Activated naive CD4-positive, alpha-beta T cell treated with anti-CD3 and anti-CD28 coated beads, Interleukin-2, amount 10 ng/mL, durations not matched to agents 7 days and 5 days (primary cell): ENCODE measurements around the gene GRIP2.

ENCODE experiments used
- CTCF ChIA-PET: fragments of 350-600 bp; sonication (Branson Sonifier 250); formaldehyde crosslinking; loops from one replicate; lab custom pipeline; 2021; ENCODE audit warnings: antibody characterized with exemption; lab: Charles Lee
- DNase-seq: peaks from one replicate; pipeline ENCODE4 v3.0.0-alpha.2; 2020
- H3K27ac Mint-ChIP-seq: one replicate; pipeline ENCODE4 v1.8.0; 2021; ENCODE audit warnings: mild to moderate bottlenecking, moderate library complexity, mixed read lengths
- H3K27me3 Mint-ChIP-seq: one replicate; pipeline ENCODE4 v1.8.0; 2021; ENCODE audit warnings: mild to moderate bottlenecking, mixed read lengths
- H3K36me3 Mint-ChIP-seq: one replicate; pipeline ENCODE4 v1.8.0; 2021; ENCODE audit warnings: mixed read lengths
- H3K4me1 Mint-ChIP-seq: one replicate; pipeline ENCODE4 v1.8.0; 2021; ENCODE audit warnings: mixed read lengths
- H3K4me3 Mint-ChIP-seq: one replicate; pipeline ENCODE4 v1.8.0; 2021; ENCODE audit warnings: mild to moderate bottlenecking, moderate library complexity, mixed read lengths
- H3K9me3 Mint-ChIP-seq: one replicate; pipeline ENCODE4 v1.8.0; 2021; ENCODE audit warnings: mixed read lengths

Gene GRIP2

DNA sequence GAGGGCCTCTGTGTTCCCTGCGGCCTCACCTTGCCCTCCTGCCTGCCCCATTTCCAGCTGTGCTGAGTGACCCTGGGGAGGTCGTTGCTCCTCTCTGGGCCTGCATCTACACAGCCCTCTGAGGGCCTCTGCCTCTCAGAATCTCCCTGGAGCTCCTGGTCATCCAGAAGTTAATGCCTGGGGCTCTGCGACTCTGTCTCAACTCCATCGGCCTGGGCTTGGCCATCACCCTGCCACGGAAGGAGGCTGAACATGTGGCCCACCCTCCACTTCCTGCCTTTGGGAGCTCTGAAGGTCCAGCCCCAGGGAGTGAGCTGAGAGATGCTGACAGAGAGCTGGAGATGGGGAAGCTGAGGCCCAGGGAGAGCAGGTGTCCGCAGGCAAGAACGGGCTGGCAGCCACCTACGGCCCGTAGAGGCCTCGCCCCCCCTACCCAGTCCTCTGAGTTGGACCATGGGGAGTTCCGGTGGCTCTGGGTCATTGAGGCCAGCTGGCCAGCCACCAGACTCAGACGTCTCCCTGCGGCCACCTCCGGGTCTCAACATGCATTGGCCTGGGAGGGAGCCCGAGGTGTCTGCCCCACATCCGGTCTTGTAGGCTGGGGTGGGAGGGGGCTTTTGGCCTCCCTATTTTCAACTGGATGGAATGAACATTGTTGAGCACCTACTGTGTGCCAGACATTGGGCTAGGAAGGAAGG is 34.2 kb downstream of the GRIP2 start:
- DNase-seq, result no peak
- H3K4me1 Mint-ChIP-seq, result no peaks in the 10 kb centered on the region
- no peak overlapping the region for H3K4me3 Mint-ChIP-seq
- no peaks in the 10 kb centered on the region for H3K36me3 Mint-ChIP-seq
- peaks cover 8% of the 10 kb centered on the region for H3K9me3 Mint-ChIP-seq
- peaks cover 16% of the 10 kb centered on the region for H3K27me3 Mint-ChIP-seq
- CTCF ChIA-PET, result interaction anchor here (1.2 kb wide), 1 partner anchor 415 kb away, joined by 5 read pairs; no protein-coding TSS in a partner anchor
- H3K27ac Mint-ChIP-seq, result no peak overlapping the region

DNA sequence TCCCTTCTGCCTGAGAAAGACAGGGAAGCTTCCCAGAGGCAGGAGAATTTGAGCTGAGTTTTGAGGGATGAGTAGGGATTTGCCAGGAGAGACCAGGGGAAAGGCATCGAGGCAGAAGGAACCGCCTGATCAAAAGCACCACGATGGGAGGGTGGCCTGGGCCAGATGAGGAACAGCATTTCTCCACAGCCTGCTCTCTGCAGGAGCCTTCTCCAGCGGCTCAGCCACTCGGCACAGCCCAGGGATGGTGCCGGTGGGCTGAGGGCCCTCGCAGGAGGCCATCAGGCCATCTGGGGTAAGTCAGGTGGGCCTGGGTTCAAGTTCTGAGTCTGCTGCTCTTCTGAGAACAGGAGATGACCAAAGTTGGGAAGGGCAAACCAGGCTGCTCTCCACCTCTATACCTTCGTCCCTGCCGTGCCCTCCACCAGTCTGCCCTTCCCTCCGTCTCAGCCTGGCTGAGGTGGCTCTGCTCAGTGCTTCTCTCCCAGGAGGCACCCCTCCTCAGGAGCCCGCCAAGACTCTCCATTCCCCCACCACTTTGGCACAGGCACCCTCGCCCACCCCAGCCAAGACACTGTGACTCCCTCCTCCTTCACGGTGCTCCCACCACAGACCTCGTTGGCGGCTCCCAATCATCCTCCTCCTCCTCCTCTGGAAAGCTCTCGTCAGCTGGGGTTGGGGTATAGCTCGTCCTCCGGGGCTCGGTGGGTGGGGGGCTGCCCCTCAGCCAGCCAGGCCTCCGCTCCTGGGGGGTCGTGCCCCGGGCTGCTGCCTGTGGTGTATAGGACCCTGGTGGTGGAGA is 34.9 kb downstream of the GRIP2 start:
- CTCF ChIA-PET, result interaction anchor here (1.2 kb wide), 1 partner anchor 416 kb away, joined by 5 read pairs; no protein-coding TSS in a partner anchor
- DNase-seq, result no peak
- Mint-ChIP-seq H3K4me1 (no peaks in the 10 kb centered on the region), H3K4me3 (no peak overlapping the region), H3K27me3 (peaks cover 16% of the 10 kb centered on the region), H3K27ac (no peak overlapping the region), H3K9me3 (peaks cover 9% of the 10 kb centered on the region), H3K36me3 (no peaks in the 10 kb centered on the region)

DNA sequence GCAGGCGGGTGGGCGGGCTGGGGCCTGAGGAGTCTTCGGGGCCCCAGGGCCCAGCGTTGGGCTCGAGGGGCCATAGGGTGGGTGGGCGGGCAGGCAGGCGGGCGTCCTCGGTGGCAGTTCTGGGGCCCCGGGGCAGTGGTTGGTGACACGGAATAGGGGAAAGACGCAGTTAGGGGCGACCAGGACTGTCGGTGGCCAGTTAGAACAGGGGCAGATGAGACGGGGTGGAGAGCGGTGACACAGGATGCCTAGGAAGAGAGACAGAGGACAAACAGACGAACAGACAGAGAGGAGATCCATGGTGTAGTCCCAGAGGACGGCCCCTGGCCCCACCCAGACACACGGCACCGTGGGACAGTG is 36.5 kb downstream of the GRIP2 start:
- CTCF ChIA-PET, result no interaction called here
- DNase-seq, result no peak
- H3K4me3 Mint-ChIP-seq, result no peak overlapping the region
- no peaks in the 10 kb centered on the region for H3K4me1 Mint-ChIP-seq
- H3K36me3 Mint-ChIP-seq, result no peaks in the 10 kb centered on the region
- H3K27me3 Mint-ChIP-seq, result peaks cover 19% of the 10 kb centered on the region
- no peak overlapping the region for H3K27ac Mint-ChIP-seq
- peaks cover 9% of the 10 kb centered on the region for H3K9me3 Mint-ChIP-seq

DNA sequence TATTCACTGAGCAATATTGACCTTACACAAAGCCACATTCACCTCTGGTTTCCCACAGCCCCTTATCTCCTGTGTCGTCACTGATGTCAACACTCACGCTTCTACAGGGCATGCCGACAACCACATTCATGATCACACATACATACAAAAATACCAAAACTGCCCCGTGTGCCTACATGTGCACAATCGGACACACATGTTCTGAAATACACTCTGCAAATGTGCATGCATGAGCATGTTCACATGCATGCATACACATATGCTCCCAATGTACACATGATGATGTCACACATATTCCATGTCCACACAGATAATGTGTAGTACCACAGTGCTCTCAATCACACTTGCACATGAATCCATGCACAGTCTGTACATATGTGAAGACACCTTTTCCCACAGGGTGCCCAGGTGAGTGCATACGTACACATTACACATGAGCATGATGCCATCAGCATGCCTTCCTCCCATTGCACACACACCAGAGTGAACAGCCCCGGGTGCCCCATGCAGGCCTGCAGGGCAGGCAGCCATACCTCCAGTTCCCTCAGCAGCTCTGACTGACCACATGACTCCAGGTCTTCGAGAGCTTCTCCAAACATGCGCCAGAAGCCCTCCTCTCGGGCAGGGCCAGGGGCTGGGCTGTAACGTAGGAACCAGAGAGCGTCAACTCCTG is 37.0 kb downstream of the GRIP2 start:
- CTCF ChIA-PET, result interaction anchor here (0.7 kb wide), 3 partner anchors 19 to 88 kb away, joined by 3 to 6 read pairs (median 4); no protein-coding TSS in a partner anchor
- H3K4me3 Mint-ChIP-seq, result no peak overlapping the region
- no peak overlapping the region for H3K27ac Mint-ChIP-seq
- no peaks in the 10 kb centered on the region for H3K4me1 Mint-ChIP-seq
- peaks cover 9% of the 10 kb centered on the region for H3K9me3 Mint-ChIP-seq
- no peaks in the 10 kb centered on the region for H3K36me3 Mint-ChIP-seq
- peaks cover 15% of the 10 kb centered on the region for H3K27me3 Mint-ChIP-seq
- DNase-seq, result no peak

DNA sequence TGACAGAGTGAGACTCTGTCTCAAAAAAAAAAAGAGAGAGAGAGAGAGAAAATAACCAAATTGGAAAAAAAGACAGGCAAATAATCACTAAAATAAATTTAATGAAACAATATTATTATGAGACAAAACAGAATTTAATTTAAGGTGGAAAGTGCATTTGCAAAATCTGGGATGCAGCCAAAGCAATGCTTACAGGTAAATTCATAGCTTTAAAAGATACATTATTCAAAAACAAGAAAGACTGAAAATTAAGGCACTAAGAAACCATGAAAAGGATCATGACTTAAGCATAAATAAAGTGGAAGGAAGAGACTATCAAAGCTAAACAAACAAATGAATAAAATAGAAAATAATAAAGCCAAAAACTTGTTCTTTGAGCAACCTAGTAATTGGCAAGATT is 37.7 kb downstream of the GRIP2 start:
- no peak for DNase-seq
- Mint-ChIP-seq H3K4me1 (no peaks in the 10 kb centered on the region), H3K9me3 (peaks cover 9% of the 10 kb centered on the region), H3K36me3 (no peaks in the 10 kb centered on the region), H3K27ac (no peak overlapping the region), H3K27me3 (peaks cover 17% of the 10 kb centered on the region), H3K4me3 (no peak overlapping the region)
- CTCF ChIA-PET, result interaction anchor here (0.7 kb wide), 3 partner anchors 20 to 89 kb away, joined by 3 to 6 read pairs (median 4); no protein-coding TSS in a partner anchor

DNA sequence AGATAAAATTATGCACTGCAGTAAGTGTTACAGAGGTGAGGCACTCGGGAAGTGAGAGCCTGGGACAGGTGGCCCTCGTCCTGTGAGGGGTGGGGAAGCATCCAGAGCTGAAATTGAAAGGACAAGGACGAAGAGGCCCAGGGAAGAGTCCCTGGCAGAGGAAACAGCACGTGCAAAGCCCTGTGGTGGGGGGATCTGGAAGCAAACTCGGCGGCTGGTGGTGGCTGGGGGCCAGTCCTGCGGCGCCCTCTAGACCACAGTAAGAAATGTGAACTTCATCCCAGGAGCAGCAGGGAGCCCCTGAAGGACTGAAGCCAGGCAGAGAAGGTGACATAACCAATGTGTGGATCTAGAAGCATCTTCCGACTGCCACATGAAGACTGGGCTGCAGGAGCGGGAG is 42.8 kb downstream of the GRIP2 start:
- Mint-ChIP-seq H3K4me3 (no peak overlapping the region), H3K27ac (no peak overlapping the region), H3K9me3 (peaks cover 2% of the 10 kb centered on the region), H3K36me3 (no peaks in the 10 kb centered on the region), H3K27me3 (peaks cover 15% of the 10 kb centered on the region), H3K4me1 (no peaks in the 10 kb centered on the region)
- CTCF ChIA-PET, result no interaction called here
- no peak for DNase-seq

DNA sequence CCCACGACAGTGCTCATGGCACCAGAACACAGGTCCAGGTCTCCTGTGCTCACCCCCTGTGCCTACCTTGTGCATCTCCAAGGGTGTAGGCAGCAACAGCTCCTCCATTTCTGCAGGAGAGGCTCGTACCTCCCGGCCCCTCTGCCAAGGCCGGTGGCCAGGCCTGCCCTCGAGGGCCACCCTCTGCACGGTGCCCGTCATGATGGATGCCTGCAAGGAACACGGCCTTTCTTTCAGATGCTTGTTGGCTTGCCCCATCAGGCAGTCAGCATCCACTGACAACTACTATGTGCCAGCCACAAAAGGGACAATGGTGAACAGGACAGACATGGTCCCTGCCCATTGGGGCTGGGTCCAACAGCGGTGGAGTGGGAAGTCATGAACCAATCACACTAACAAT is 43.8 kb downstream of the GRIP2 start:
- peaks cover 15% of the 10 kb centered on the region for H3K27me3 Mint-ChIP-seq
- CTCF ChIA-PET, result interaction anchor here (1.2 kb wide), 1 partner anchor 52 kb away, joined by 3 read pairs; no protein-coding TSS in a partner anchor

DNA sequence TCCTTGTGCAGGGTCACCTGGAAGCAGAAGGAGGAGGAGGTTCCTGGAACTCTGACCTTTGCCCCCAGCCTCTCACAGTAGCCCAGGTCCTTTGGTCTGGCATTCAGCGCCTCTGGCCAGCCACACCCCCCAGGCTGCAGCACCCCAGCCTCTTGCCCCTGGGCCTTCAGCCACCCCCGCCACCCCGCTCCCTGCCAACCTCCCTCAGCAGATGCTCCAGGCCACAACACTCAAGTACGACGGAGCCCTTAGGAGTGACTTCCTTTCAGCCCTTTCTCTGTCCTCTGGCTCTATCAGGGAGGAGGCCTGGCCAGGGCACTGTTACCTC is 45.2 kb downstream of the GRIP2 start:
- H3K36me3 Mint-ChIP-seq, result peaks cover 5% of the 10 kb centered on the region
- CTCF ChIA-PET, result no interaction called here
- H3K27me3 Mint-ChIP-seq, result peaks cover 15% of the 10 kb centered on the region
- no peaks in the 10 kb centered on the region for H3K4me1 Mint-ChIP-seq
- H3K9me3 Mint-ChIP-seq, result no peaks in the 10 kb centered on the region
- no peak overlapping the region for H3K27ac Mint-ChIP-seq
- no peak for DNase-seq
- no peak overlapping the region for H3K4me3 Mint-ChIP-seq

More for the DNA sequence above, 43.8 kb downstream of the GRIP2 start:
- no peak for DNase-seq
- no peak overlapping the region for H3K4me3 Mint-ChIP-seq
- no peak overlapping the region for H3K27ac Mint-ChIP-seq
- no peaks in the 10 kb centered on the region for H3K36me3 Mint-ChIP-seq
- peaks cover 2% of the 10 kb centered on the region for H3K9me3 Mint-ChIP-seq
- no peaks in the 10 kb centered on the region for H3K4me1 Mint-ChIP-seq

DNA sequence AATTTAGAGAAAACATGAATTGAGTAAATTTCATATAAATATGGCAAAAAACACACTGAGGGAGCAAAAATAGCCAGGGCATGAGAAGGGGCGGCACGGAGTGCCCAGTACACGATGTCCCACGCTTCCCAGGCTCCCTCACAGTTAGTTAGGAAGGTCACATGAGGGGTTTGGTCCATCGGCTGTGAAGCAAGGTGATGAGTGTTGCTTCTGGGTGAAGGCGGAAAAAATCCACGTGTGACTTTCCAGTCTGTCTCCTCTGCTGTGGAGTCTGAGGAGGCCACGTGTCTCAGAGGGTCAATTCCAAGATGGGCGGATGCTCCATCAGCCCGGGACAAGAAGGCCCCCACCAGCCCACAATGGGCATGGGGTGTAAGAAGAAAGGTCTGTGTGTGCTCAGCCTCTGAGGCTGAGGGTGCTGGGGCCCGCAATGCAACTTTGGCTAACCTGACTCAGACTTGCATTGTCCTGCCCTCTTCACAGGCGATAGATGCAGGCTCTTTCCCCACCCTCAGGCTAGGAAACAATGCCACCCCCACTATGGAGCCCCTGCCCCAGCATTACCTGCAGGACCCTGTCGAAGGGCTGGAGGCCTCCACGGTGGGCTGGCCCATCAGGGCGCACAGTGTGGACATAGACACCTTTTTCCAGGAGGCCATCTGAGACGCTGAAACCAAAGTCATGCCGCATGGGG is 45.7 kb downstream of the GRIP2 start:
- Mint-ChIP-seq H3K36me3 (peaks cover 5% of the 10 kb centered on the region), H3K4me1 (no peaks in the 10 kb centered on the region), H3K27ac (no peak overlapping the region), H3K9me3 (no peaks in the 10 kb centered on the region), H3K4me3 (no peak overlapping the region), H3K27me3 (peaks cover 14% of the 10 kb centered on the region)
- CTCF ChIA-PET, result no interaction called here
- no peak for DNase-seq

DNA sequence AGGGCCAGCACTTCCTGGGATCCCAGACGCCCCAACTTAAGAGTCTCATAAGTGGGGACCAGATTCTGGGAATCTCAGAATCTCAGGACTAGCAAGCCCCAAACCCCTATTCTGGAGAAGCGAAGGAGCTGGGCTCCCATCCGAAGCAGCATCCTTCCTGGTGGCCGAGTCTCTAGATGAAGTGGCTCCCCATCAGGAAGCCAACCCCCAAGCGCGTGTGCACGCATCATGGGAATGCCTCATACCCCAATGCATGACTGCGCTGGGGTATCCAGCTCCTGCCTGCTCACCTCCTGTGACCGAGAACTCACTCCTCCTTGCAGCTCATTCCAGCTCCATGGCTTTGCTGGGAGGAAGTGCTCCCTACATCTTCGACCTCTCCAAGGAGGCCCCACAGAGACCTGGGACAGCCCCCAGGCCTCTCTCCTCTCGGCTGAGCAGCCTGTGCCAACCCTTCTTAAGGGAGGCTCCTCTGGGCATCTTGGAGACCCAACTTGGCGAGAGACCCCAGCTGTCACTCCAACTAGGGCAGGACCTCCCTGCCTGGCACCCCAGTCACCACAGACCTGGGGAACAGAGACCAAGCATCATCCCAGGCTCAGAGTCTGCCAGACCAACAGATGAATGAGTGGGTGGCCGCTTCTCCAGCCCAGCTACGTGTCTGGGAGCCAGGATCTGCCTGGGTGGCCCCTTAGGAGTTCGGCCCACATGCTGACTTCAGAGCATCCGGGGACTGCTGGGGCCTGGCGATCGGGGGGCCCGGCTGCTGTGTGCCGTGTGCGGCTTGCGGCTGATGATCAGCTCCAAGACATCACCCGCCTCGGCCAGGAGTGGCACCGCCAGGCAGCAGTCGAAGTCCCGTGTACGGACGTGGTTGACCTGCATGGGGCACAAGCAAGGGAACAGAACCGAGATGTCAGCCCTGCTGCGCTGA is 46.9 kb downstream of the GRIP2 start:
- H3K4me1 Mint-ChIP-seq, result no peaks in the 10 kb centered on the region
- no peak for DNase-seq
- H3K27ac Mint-ChIP-seq, result no peak overlapping the region
- peaks cover 7% of the 10 kb centered on the region for H3K36me3 Mint-ChIP-seq
- H3K27me3 Mint-ChIP-seq, result peaks cover 8% of the 10 kb centered on the region
- H3K9me3 Mint-ChIP-seq, result no peaks in the 10 kb centered on the region
- CTCF ChIA-PET, result no interaction called here
- H3K4me3 Mint-ChIP-seq, result no peak overlapping the region

DNA sequence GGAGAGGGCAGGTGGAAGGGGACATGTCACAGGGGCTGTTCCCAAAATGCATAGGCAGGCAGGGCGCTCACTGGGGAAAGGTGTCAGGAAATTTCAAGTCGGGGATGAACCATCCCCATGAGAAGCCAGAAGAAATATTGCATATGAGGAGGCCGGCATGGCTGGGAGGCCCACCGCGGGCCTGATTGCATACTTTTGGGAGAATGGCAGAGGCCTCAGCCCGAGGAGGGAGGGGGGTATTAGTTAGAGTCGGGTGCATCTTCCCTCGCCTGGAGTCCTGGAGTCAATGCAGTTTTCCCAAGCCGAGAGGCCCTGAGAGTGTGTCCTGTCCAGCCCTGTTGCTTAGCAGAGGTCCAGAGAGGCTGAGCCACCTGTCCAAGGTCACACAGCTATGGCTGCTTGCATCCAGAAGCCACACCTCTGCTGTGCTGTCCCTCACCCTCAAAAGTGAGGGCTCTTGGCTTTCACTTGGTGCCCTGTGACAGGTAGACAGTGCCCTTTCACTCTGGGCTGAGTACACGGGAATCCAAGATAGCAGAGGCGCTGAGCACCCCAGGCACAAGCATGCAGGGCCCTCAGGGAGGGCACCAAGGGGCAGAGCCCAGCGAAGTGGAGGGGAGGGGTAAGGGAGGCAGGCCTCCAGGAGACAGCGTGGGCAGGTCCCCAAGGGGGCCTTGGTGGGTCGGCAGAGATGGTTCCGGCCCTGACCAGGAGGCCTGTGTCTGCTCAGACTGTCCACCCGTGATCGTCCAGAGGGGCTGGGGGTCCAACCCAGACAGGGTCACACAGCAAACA is 48.5 kb downstream of the GRIP2 start:
- no peak overlapping the region for H3K27ac Mint-ChIP-seq
- CTCF ChIA-PET, result no interaction called here
- no peaks in the 10 kb centered on the region for H3K27me3 Mint-ChIP-seq
- H3K4me3 Mint-ChIP-seq, result no peak overlapping the region
- no peaks in the 10 kb centered on the region for H3K4me1 Mint-ChIP-seq
- no peak for DNase-seq
- H3K9me3 Mint-ChIP-seq, result no peaks in the 10 kb centered on the region
- H3K36me3 Mint-ChIP-seq, result peaks cover 9% of the 10 kb centered on the region

DNA sequence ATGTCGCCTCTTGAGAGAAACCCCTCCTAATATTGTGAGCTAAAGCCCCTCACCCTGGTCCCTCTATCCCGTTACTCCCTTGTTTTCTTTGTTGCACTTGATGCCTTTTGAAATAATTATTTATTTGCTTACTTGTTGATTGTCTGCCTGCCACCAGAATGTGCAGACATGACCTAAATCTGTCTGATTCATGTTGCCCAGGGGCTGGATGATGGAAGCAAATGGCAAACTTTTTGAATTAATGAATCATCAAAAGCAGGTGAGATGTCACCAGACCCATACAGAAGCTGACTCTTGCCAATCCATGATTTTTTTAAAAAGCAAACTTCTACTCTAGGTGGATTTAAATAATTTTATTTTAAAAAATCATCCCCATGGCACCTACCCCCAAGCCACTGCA is 49.3 kb downstream of the GRIP2 start:
- no peak for DNase-seq
- Mint-ChIP-seq H3K27ac (peak overlapping the region; percentile 6), H3K27me3 (no peaks in the 10 kb centered on the region), H3K4me1 (no peaks in the 10 kb centered on the region), H3K9me3 (no peaks in the 10 kb centered on the region), H3K4me3 (no peak overlapping the region), H3K36me3 (peaks cover 9% of the 10 kb centered on the region)
- CTCF ChIA-PET, result no interaction called here

DNA sequence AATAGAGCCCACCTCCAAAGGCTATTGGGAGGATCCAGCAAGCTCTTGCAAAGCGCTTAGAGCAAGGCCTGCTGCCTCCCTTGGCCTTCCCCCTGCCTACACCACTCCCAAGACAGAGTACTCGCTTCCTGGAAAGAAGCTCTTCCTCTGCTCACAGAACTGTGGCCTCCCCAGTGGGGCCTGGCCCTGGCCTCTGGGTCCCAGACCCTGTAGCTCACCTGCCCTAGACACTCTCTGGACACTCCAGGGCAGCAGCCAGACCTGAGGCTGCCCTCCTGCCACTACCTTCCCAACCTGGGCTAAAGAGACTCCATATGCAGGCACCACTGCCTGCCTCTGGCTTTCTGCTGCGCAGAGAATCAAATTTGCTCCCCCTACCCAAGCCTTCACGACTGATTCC is 49.9 kb downstream of the GRIP2 start:
- H3K4me3 Mint-ChIP-seq, result no peak overlapping the region
- DNase-seq, result no peak
- no peaks in the 10 kb centered on the region for H3K9me3 Mint-ChIP-seq
- no peaks in the 10 kb centered on the region for H3K27me3 Mint-ChIP-seq
- H3K27ac Mint-ChIP-seq, result no peak overlapping the region
- no peaks in the 10 kb centered on the region for H3K4me1 Mint-ChIP-seq
- CTCF ChIA-PET, result no interaction called here
- peaks cover 13% of the 10 kb centered on the region for H3K36me3 Mint-ChIP-seq
